AG04449 (cell line): ENCODE data around the gene MMAB.

ENCODE experiments used
- CTCF ChIA-PET: fragments of 350-600 bp; formaldehyde crosslinking; extraction: SDS; loops from one replicate; lab custom pipeline; 2021; ENCODE audit warnings: antibody characterized with exemption; lab: Yijun Ruan, JAX
- POLR2A ChIA-PET: fragments of 400-600, 350-600 bp; formaldehyde crosslinking; extraction: SDS; loops from one replicate; lab custom pipeline; 2020; ENCODE audit warnings: antibody characterized with exemption, inconsistent platforms; lab: Yijun Ruan, JAX
- DNase-seq: peaks from one replicate; pipeline ENCODE4 v3.0.0-alpha.2; 2010; ENCODE audit warnings: low read depth, low spot score
- H3K4me3 ChIP-seq: 2 replicates; pipeline ENCODE4 v1.5.1; 2011; ENCODE audit warnings: low read depth, mild to moderate bottlenecking, control low read depth, low read length
- CTCF ChIP-seq: IDR thresholded peaks from one replicate; pipeline ENCODE4 v1.5.1; 2011; ENCODE audit warnings: mild to moderate bottlenecking, moderate library complexity, low read length, control low read depth, inconsistent platforms; ENCODE audit not compliant: insufficient read depth; ENCODE audit errors: missing control alignments

Gene MMAB

GRCh38 chr12:109519787-109520186, 53.5 kb downstream of the MMAB start:
- no peak for TF ChIP-seq CTCF
- POLR2A ChIA-PET = no interaction called here
- CTCF ChIA-PET = interaction anchor here (0.7 to 10.6 kb wide), 25 partner anchors 10 to 325 kb away, joined by 3 to 204 read pairs (median 5); partner anchors contain the start of gene MVK

GRCh38 chr12:109518820-109519665, 54.3 kb downstream of the MMAB start:
- POLR2A ChIA-PET = no interaction called here
- H3K4me3 ChIP-seq = no peak overlapping the region
- DNase-seq = peak; percentile 67
- CTCF ChIA-PET = interaction anchor here (0.6 to 10.6 kb wide), 37 partner anchors 10 to 330 kb away, joined by 3 to 204 read pairs (median 4); partner anchors contain the start of genes MVK and UBE3B
- TF ChIP-seq CTCF = peak; percentile 77

More at GRCh38 chr12:109519787-109520186, 53.5 kb downstream of the MMAB start:
- no peak for DNase-seq
- H3K4me3 ChIP-seq = no peak overlapping the region

- DNase-seq = no peak
- no peak overlapping the region for H3K4me3 ChIP-seq
- CTCF ChIA-PET = interaction anchor here (1.0 to 10.6 kb wide), 16 partner anchors 8 to 396 kb away, joined by 3 to 204 read pairs (median 8); no protein-coding TSS in a partner anchor
- POLR2A ChIA-PET = no interaction called here
- no peak for TF ChIP-seq CTCF
These were observed 55.7 kb downstream of the MMAB start for GRCh38 chr12:109517619-109518018.

GRCh38 chr12:109513977-109514376, 59.3 kb downstream of the MMAB start:
- no peak for DNase-seq
- H3K4me3 ChIP-seq = no peak overlapping the region
- ChIA-PET CTCF (interaction anchor here (0.9 to 3.4 kb wide), 2 partner anchors 9 to 86 kb away, joined by 4 to 13 read pairs; no protein-coding TSS in a partner anchor), POLR2A (no interaction called here)
- no peak for TF ChIP-seq CTCF

- POLR2A ChIA-PET = no interaction called here
- CTCF ChIA-PET = interaction anchor here (0.9 to 3.4 kb wide), 4 partner anchors 9 to 85 kb away, joined by 3 to 13 read pairs (median 4); no protein-coding TSS in a partner anchor
- no peak for TF ChIP-seq CTCF
- no peak overlapping the region for H3K4me3 ChIP-seq
- no peak for DNase-seq
These were observed 60.3 kb downstream of the MMAB start for GRCh38 chr12:109513051-109513450.

GRCh38 chr12:109512608-109513007, 60.7 kb downstream of the MMAB start:
- H3K4me3 ChIP-seq = no peak overlapping the region
- TF ChIP-seq CTCF = no peak
- ChIA-PET CTCF (interaction anchor here (1.1 to 3.4 kb wide), 3 partner anchors 9 to 85 kb away, joined by 3 to 13 read pairs (median 5); no protein-coding TSS in a partner anchor), POLR2A (no interaction called here)
- DNase-seq = no peak
